GM12878 (cell line): ENCODE measurements around the gene LYRM2. TPM values are rescaled to one million over a fixed set of nuclear protein-coding genes. Genes with fewer than 3 reads are reported as not detected.

Experiments
- ATAC-seq: fragments of 200-7000 bp; cut with Tn5 transposase; 3 replicates; pipeline ENCODE4 v1.9.1; 2020; ENCODE audit warnings: mild to moderate bottlenecking, moderate library complexity
- BruUV-seq: library from RNA; stranded (reverse); fragments of 400-500 nt; replicated peaks from 2 replicates; lab custom pipeline; 2021; lab: Mats Ljungman, UMichigan
- CTCF ChIA-PET: fragments of 300-600 bp; sonication (Branson Sonifier 250); formaldehyde crosslinking; extraction: SDS; loops from one replicate; lab custom pipeline; 2021; ENCODE audit warnings: inconsistent platforms; lab: Yijun Ruan, JAX
- POLR2A ChIA-PET: fragments of 350-600 bp; formaldehyde crosslinking; extraction: SDS; loops from one replicate; lab custom pipeline; 2021; ENCODE audit warnings: inconsistent platforms; lab: Charles Lee
- RAD21 ChIA-PET: fragments of 300-600 bp; sonication (Branson Sonifier 250); formaldehyde crosslinking; loops from one replicate; lab custom pipeline; 2023; ENCODE audit warnings: antibody characterized with exemption; ENCODE audit not compliant: unreplicated experiment; lab: Charles Lee
- SMC1A ChIA-PET: fragments of 300-600 bp; sonication (Branson Sonifier 250); formaldehyde crosslinking; loops from one replicate; lab custom pipeline; 2023; ENCODE audit not compliant: unreplicated experiment, uncharacterized antibody; lab: Charles Lee
- DNase-seq: peaks from one replicate; pipeline ENCODE4 v3.0.0-alpha.2; 2011; ENCODE audit warnings: low read depth, low spot score
- FAIRE-seq: peaks from 3 replicates; lab custom pipeline; 2011; peaks lifted over from hg19 to GRCh38; lab: Jason Lieb, UNC
- H2AFZ ChIP-seq: 2 replicates; pipeline ENCODE4 v1.6.0; 2011; ENCODE audit warnings: low read depth, low read length, control low read depth; ENCODE audit not compliant: control insufficient read depth
- H3K27ac ChIP-seq: 2 replicates; pipeline ENCODE4 v1.5.1; 2011; ENCODE audit warnings: control low read depth; ENCODE audit not compliant: control insufficient read depth, insufficient read depth
- H3K27me3 ChIP-seq, 2 experiments: replicated peaks in 1 of 2; 2 replicates each; pipeline versions ENCODE4 v1.6.0 to v1.6.1; 2011; ENCODE audit warnings: low read length in 1 of 2; ENCODE audit not compliant: control insufficient read depth in 2 of 2, insufficient read depth in 2 of 2
- H3K36me3 ChIP-seq, 2 experiments: 2 replicates each; pipeline ENCODE4 v1.5.1; 2011; ENCODE audit warnings: low read length in 1 of 2; ENCODE audit not compliant: control insufficient read depth in 2 of 2, insufficient read depth in 2 of 2
- H3K4me1 ChIP-seq: 2 replicates; pipeline ENCODE4 v1.6.1; 2011; ENCODE audit warnings: mild to moderate bottlenecking, low read length, moderate library complexity, mixed read lengths; ENCODE audit not compliant: control insufficient read depth, insufficient read depth
- H3K4me2 ChIP-seq: 2 replicates; pipeline ENCODE4 v1.6.0; 2011; ENCODE audit warnings: control low read depth; ENCODE audit not compliant: control insufficient read depth, insufficient read depth
- H3K4me3 ChIP-seq: fragments of 200-600 bp; sonication (generic); 2 replicates; pipeline ENCODE4 v1.5.1; 2016
- H3K79me2 ChIP-seq: 2 replicates; pipeline ENCODE4 v1.6.0; 2011; ENCODE audit warnings: low read length; ENCODE audit not compliant: control insufficient read depth, insufficient read depth
- H3K9ac ChIP-seq: 2 replicates; pipeline ENCODE4 v1.8.0; 2011; ENCODE audit warnings: low read length, control low read depth, mixed read lengths; ENCODE audit not compliant: control insufficient read depth, insufficient read depth
- H3K9me3 ChIP-seq: replicated peaks from 3 replicates; pipeline ENCODE4 v1.5.1; 2011; ENCODE audit warnings: mild to moderate bottlenecking, low read length; ENCODE audit not compliant: control insufficient read depth, insufficient read depth
- H4K20me1 ChIP-seq: 2 replicates; pipeline ENCODE4 v1.6.0; 2011; ENCODE audit not compliant: control insufficient read depth, insufficient read depth
- ATF7 ChIP-seq: fragments of 450-650 bp; IDR thresholded peaks from 2 replicates; pipeline ENCODE4 v1.6.1; 2016; ENCODE audit warnings: low read depth, mild to moderate bottlenecking
- ETV6 ChIP-seq, 2 experiments: fragments of 450-650 bp in 1 of 2; IDR thresholded peaks in 1 of 2; conservative IDR thresholded peaks in 1 of 2; 2 replicates each; pipeline ENCODE4 v1.6.1; 2014; ENCODE audit warnings: antibody characterized with exemption in 1 of 2, borderline replicate concordance in 1 of 2, low read depth in 1 of 2, mild to moderate bottlenecking in 1 of 2, moderate library complexity in 1 of 2
- GABPA ChIP-seq: IDR thresholded peaks from 2 replicates; pipeline ENCODE4 v1.6.1; 2014; ENCODE audit warnings: antibody characterized with exemption, low read depth, mild to moderate bottlenecking, inconsistent platforms
- IRF4 ChIP-seq: IDR thresholded peaks from 2 replicates; pipeline ENCODE4 v1.6.1; 2011; ENCODE audit warnings: low read depth, low read length
- NFYA ChIP-seq: IDR thresholded peaks from 2 replicates; pipeline ENCODE4 v1.6.1; 2011; ENCODE audit warnings: low read depth, mild to moderate bottlenecking, low read length, improper control_type of control experiment, borderline replicate concordance
- PRDM15 ChIP-seq: fragments of 450-650 bp; formaldehyde crosslinking; IDR thresholded peaks from 2 replicates; pipeline ENCODE4 v1.4.0; 2020; ENCODE audit warnings: mild to moderate bottlenecking, moderate library complexity
- RAD51 ChIP-seq: fragments of 450-650 bp; IDR thresholded peaks from 2 replicates; pipeline ENCODE4 v1.6.1; 2016; ENCODE audit warnings: moderate library complexity, mild to moderate bottlenecking, inconsistent platforms
- RBBP5 ChIP-seq: fragments of 200-600 bp; sonication (generic); conservative IDR thresholded peaks from 2 replicates; pipeline ENCODE4 v1.6.1; 2016
- RUNX3 ChIP-seq: IDR thresholded peaks from 2 replicates; pipeline ENCODE4 v1.6.1; 2012; ENCODE audit warnings: low read length, inconsistent platforms
- SMC3 ChIP-seq: IDR thresholded peaks from 2 replicates; pipeline ENCODE4 v1.6.1; 2011; ENCODE audit warnings: low read length, improper control_type of control experiment, borderline replicate concordance
- YBX1 ChIP-seq: fragments of 450-650 bp; IDR thresholded peaks from 2 replicates; pipeline ENCODE4 v1.6.1; 2016; ENCODE audit warnings: antibody characterized with exemption
- whole genome bisulfite sequencing: methylation state at CpG from one replicate; pipeline ENCODE4 v1.1.6; 2016; ENCODE audit warnings: low lambda C conversion rate; ENCODE audit not compliant: insufficient replicate concordance, insufficient coverage; ENCODE audit errors: missing lambda C conversion rate; 5-methylcytosine and 5-hydroxymethylcytosine counted together
- in situ Hi-C: fragments of 300-500 bp; cut with MboI; formaldehyde crosslinking; loops from 9 replicates; pipeline ENCODE4 v1.14.3; 2018; ENCODE audit warnings: mixed read lengths
- intact Hi-C: fragments of 100-400 bp; cut with micrococcal nuclease; formaldehyde crosslinking; loops from one replicate; pipeline ENCODE4 v1.14.2; 2022; ENCODE audit not compliant: unreplicated experiment
- polyA plus RNA-seq, 11 experiments: library from polyadenylated mRNA; depleted of rRNA in 4 of 11; unstranded in 6 of 11; stranded (reverse) in 5 of 11; fragments of >200 nt; fragmentation: Nextera tagmentation in 4 of 11; fragmentation: Illumina TruSeq in 1 of 11; extraction: Ambion mirVana in 4 of 11; extraction: Trizol in 1 of 11; gene quantifications; 1 replicate in 1 of 11; 2 replicates in 10 of 11; pipeline versions ENCODE4 v1.2.1 to v1.2.3, GENCODE V29; 2011 to 2016; ENCODE audit warnings: inconsistent platforms in 2 of 11, missing spikeins in 2 of 11, low read depth in 1 of 11
- total RNA-seq, 4 experiments: library from RNA; depleted of rRNA in 3 of 4; stranded (reverse); fragments of >200 nt in 3 of 4; fragmentation: Illumina TruSeq in 1 of 4; extraction: Trizol in 1 of 4; gene quantifications; 2 replicates each; pipeline versions ENCODE4 v1.2.1 to v1.2.3, GENCODE V29; 2013 to 2021
- TF ChIP-seq, protein P1 (sequence below): fragments of 450-650 bp; formaldehyde crosslinking; IDR thresholded peaks from 2 replicates; pipeline ENCODE4 v1.4.0; 2022; ENCODE audit warnings: mild to moderate bottlenecking, moderate library complexity
- TF ChIP-seq, protein P2 (sequence below): IDR thresholded peaks from 2 replicates; pipeline ENCODE4 v1.6.1; 2012; ENCODE audit warnings: low read depth, low read length, improper control_type of control experiment
- TF ChIP-seq, protein P3 (sequence below): IDR thresholded peaks from 2 replicates; pipeline ENCODE4 v1.6.1; 2012; ENCODE audit warnings: low read length, inconsistent platforms

LYRM2 gene
- total and polyA plus RNA-seq, 10 of the 15 experiments (the other 5 are each of a cell fraction or from before 2014, with no cell fraction given) = 17.2 to 75.0 (median 30.9) TPM

DNA sequence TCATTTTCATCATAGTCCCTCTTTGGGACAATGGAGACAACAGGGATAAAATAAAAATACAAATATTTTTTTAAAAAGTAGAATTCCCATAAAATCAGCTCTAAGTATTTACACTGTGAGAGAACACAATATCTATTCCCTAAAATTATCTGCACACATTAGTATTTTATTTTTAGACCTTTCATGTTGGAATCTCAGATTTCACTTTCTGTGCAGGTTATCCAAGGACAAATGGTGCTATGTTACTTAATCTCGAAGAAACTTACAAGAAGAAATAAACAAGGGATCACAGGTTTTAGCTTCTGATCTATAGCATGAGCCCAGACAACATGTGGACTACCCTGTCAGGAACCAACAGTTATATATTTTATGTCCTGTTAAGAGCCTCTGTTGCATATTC is 23.0 kb upstream of the LYRM2 start:
- FAIRE-seq (no peak), DNase-seq (no peak), ATAC-seq (no peak)
- RAD21 ChIA-PET = no interaction called here
- Histone ChIP-seq H3K4me3 (no peak overlapping the region), H2AFZ (no peak overlapping the region), H3K27me3 (no peaks in the 10 kb centered on the region), H3K27ac (no peak overlapping the region), H3K9me3 (no peaks in the 10 kb centered on the region), H3K9ac (no peak overlapping the region), H3K79me2 (no peaks in the 10 kb centered on the region), H3K4me2 (no peak overlapping the region), H3K36me3 (peaks cover 11 to 31% of the 10 kb centered on the region in 2 experiments), H4K20me1 (no peaks in the 10 kb centered on the region; the same call in 1 of the 2 replicates), H3K4me1 (no peaks in the 10 kb centered on the region)
- POLR2A ChIA-PET = no interaction called here
- SMC1A ChIA-PET = interaction anchor here (0.7 kb wide), 1 partner anchor 10 kb away, joined by 3 read pairs; no protein-coding TSS in a partner anchor
- CTCF ChIA-PET = interaction anchor here (0.6 to 1.0 kb wide), 3 partner anchors 9 to 289 kb away, joined by 3 to 4 read pairs (median 3); no protein-coding TSS in a partner anchor
- intact Hi-C loops (no loop called here), in situ Hi-C loops (no loop called here)
- 96% methylated on average over 1 of the region's 1 CpG for WGBS
- no TSS peak for BruUV-seq
- TF ChIP-seq, protein P1, sequence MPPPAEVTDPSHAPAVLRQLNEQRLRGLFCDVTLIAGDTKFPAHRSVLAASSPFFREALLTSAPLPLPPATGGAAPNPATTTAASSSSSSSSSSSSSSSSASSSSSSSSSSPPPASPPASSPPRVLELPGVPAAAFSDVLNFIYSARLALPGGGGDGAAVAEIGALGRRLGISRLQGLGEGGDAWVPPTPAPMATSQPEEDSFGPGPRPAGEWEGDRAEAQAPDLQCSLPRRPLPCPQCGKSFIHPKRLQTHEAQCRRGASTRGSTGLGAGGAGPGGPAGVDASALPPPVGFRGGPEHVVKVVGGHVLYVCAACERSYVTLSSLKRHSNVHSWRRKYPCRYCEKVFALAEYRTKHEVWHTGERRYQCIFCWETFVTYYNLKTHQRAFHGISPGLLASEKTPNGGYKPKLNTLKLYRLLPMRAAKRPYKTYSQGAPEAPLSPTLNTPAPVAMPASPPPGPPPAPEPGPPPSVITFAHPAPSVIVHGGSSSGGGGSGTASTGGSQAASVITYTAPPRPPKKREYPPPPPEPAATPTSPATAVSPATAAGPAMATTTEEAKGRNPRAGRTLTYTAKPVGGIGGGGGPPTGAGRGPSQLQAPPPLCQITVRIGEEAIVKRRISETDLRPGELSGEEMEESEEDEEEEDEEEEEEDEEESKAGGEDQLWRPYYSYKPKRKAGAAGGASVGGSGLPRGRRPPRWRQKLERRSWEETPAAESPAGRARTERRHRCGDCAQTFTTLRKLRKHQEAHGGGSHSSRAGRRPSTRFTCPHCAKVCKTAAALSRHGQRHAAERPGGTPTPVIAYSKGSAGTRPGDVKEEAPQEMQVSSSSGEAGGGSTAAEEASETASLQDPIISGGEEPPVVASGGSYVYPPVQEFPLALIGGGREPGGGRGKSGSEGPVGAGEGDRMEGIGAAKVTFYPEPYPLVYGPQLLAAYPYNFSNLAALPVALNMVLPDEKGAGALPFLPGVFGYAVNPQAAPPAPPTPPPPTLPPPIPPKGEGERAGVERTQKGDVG (CRISPR knock-in tag) = no peak
- TF ChIP-seq ATF7 (no peak), ETV6 (conservative IDR thresholded peaks at IDR 0.05 in 1 of 2, IDR thresholded peaks at IDR 0.05 in 1 of 2; ENCODE audit: borderline replicate concordance in 1 of 2, low read depth in 1 of 2) (no peak), IRF4 (no peak), YBX1 (no peak), RBBP5 (no peak), RAD51 (no peak), NFYA (no peak), PRDM15 (no peak), SMC3 (no peak), GABPA (no peak), RUNX3 (no peak)
- TF ChIP-seq, protein P2, sequence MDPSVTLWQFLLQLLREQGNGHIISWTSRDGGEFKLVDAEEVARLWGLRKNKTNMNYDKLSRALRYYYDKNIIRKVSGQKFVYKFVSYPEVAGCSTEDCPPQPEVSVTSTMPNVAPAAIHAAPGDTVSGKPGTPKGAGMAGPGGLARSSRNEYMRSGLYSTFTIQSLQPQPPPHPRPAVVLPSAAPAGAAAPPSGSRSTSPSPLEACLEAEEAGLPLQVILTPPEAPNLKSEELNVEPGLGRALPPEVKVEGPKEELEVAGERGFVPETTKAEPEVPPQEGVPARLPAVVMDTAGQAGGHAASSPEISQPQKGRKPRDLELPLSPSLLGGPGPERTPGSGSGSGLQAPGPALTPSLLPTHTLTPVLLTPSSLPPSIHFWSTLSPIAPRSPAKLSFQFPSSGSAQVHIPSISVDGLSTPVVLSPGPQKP = no peak
- TF ChIP-seq, protein P3, sequence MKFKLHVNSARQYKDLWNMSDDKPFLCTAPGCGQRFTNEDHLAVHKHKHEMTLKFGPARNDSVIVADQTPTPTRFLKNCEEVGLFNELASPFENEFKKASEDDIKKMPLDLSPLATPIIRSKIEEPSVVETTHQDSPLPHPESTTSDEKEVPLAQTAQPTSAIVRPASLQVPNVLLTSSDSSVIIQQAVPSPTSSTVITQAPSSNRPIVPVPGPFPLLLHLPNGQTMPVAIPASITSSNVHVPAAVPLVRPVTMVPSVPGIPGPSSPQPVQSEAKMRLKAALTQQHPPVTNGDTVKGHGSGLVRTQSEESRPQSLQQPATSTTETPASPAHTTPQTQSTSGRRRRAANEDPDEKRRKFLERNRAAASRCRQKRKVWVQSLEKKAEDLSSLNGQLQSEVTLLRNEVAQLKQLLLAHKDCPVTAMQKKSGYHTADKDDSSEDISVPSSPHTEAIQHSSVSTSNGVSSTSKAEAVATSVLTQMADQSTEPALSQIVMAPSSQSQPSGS = no peak
